Activated naive CD4-positive, alpha-beta T cell treated with anti-CD3 and anti-CD28 coated beads for 36 hours (primary cell): ENCODE results near the gene FSTL5. TPM values are rescaled to one million over a fixed set of nuclear protein-coding genes. Genes with fewer than 3 reads are reported as not detected.
"Not testable (repeated sequence)": the region's sequence is repeated elsewhere in the genome, so short reads cannot be mapped to it uniquely, and the experiment has no call there.

ENCODE experiments used
- CTCF ChIA-PET: fragments of 350-600 bp; sonication (Branson Sonifier 250); formaldehyde crosslinking; loops from one replicate; lab custom pipeline; 2021; ENCODE audit warnings: antibody characterized with exemption; lab: Charles Lee
- DNase-seq: peaks from one replicate; pipeline ENCODE4 v3.0.0-alpha.2; 2020
- H3K27ac Mint-ChIP-seq: one replicate; pipeline ENCODE4 v1.8.0; 2021; ENCODE audit warnings: mild to moderate bottlenecking, mixed read lengths
- H3K27me3 Mint-ChIP-seq: one replicate; pipeline ENCODE4 v1.8.0; 2021; ENCODE audit warnings: low read depth, mixed read lengths
- H3K36me3 Mint-ChIP-seq: one replicate; pipeline ENCODE4 v1.8.0; 2021; ENCODE audit warnings: low read depth, mixed read lengths
- H3K4me1 Mint-ChIP-seq: one replicate; pipeline ENCODE4 v1.8.0; 2021; ENCODE audit warnings: low read depth, mixed read lengths
- H3K4me3 Mint-ChIP-seq: one replicate; pipeline ENCODE4 v1.8.0; 2021; ENCODE audit warnings: mild to moderate bottlenecking, moderate library complexity, mixed read lengths
- H3K9me3 Mint-ChIP-seq: one replicate; pipeline ENCODE4 v1.8.0; 2021; ENCODE audit warnings: mixed read lengths
- intact Hi-C: fragments of 100-400 bp; cut with micrococcal nuclease; formaldehyde crosslinking; loops from one replicate; pipeline ENCODE4 v1.15.1; 2023
- total RNA-seq, 2 experiments: library from RNA; stranded (reverse); gene quantifications; one replicate each; pipeline ENCODE4 v1.2.3, GENCODE V29; 2021

The FSTL5 gene
- total RNA-seq: not detected

- no peaks in the 10 kb centered on the region for H3K36me3 Mint-ChIP-seq
- intact Hi-C loops: loop anchor here (10.0 kb wide), 1 partner anchor 909 kb away; no protein-coding TSS in a partner anchor
- H3K27ac Mint-ChIP-seq: no peak within 1 kb of the TSS
- H3K4me3 Mint-ChIP-seq: peak within 1 kb of the TSS; percentile 59
- H3K27me3 Mint-ChIP-seq: peaks cover 12% of the 10 kb centered on the region
- CTCF ChIA-PET: no interaction called here
- peaks cover 2% of the 10 kb centered on the region for H3K4me1 Mint-ChIP-seq
- peak; percentile 66 for DNase-seq
- no peaks in the 10 kb centered on the region for H3K9me3 Mint-ChIP-seq
Measured at GRCh38 chr4:162163892-162164759, at the start of gene FSTL5. FSTL5 (minus strand) TSS chr4:162164000; CDS start chr4:162111396, 52,604 bp downstream.

- no peaks in the 10 kb centered on the region for H3K27me3 Mint-ChIP-seq
Measured at GRCh38 chr4:162209706-162210105, 45.9 kb upstream of the FSTL5 start.

GRCh38 chr4:162203478-162203877, 39.7 kb upstream of the FSTL5 start:
- H3K36me3 Mint-ChIP-seq, intact Hi-C loops, H3K4me3 Mint-ChIP-seq, H3K9me3 Mint-ChIP-seq, H3K27ac Mint-ChIP-seq, DNase-seq, CTCF ChIA-PET, H3K4me1 Mint-ChIP-seq, H3K27me3 Mint-ChIP-seq: not testable (repeated sequence)

More at GRCh38 chr4:162209706-162210105, 45.9 kb upstream of the FSTL5 start:
- peaks cover 7% of the 10 kb centered on the region for H3K9me3 Mint-ChIP-seq
- H3K27ac Mint-ChIP-seq: no peak overlapping the region
- CTCF ChIA-PET: no interaction called here
- no peaks in the 10 kb centered on the region for H3K36me3 Mint-ChIP-seq
- intact Hi-C loops: no loop called here
- no peaks in the 10 kb centered on the region for H3K4me1 Mint-ChIP-seq
- DNase-seq: no peak
- no peak overlapping the region for H3K4me3 Mint-ChIP-seq

GRCh38 chr4:162201673-162202072, 37.9 kb upstream of the FSTL5 start:
- Mint-ChIP-seq H3K9me3 (peaks cover 2% of the 10 kb centered on the region), H3K27me3 (no peaks in the 10 kb centered on the region), H3K4me1 (no peaks in the 10 kb centered on the region), H3K27ac (no peak overlapping the region), H3K36me3 (no peaks in the 10 kb centered on the region), H3K4me3 (no peak overlapping the region)
- no peak for DNase-seq
- CTCF ChIA-PET: no interaction called here
- intact Hi-C loops: no loop called here

GRCh38 chr4:162170509-162170908, 6.7 kb upstream of the FSTL5 start:
- Mint-ChIP-seq H3K27me3 (no peaks in the 10 kb centered on the region), H3K36me3 (no peaks in the 10 kb centered on the region), H3K4me3 (no peak overlapping the region), H3K4me1 (no peaks in the 10 kb centered on the region), H3K9me3 (peaks cover 1% of the 10 kb centered on the region), H3K27ac (no peak overlapping the region)
- intact Hi-C loops: no loop called here
- no peak for DNase-seq
- CTCF ChIA-PET: no interaction called here

GRCh38 chr4:162164906-162165510, 1.2 kb upstream of the FSTL5 start:
- Mint-ChIP-seq H3K27me3 (peaks cover 12% of the 10 kb centered on the region), H3K36me3 (no peaks in the 10 kb centered on the region), H3K4me3 (no peak overlapping the region), H3K27ac (no peak overlapping the region), H3K9me3 (no peaks in the 10 kb centered on the region), H3K4me1 (peaks cover 2% of the 10 kb centered on the region)
- intact Hi-C loops: loop anchor here (10.0 kb wide), 1 partner anchor 910 kb away; no protein-coding TSS in a partner anchor
- no peak for DNase-seq
- CTCF ChIA-PET: no interaction called here

- Mint-ChIP-seq H3K9me3 (no peaks in the 10 kb centered on the region), H3K27me3 (peaks cover 12% of the 10 kb centered on the region), H3K36me3 (no peaks in the 10 kb centered on the region), H3K27ac (no peak overlapping the region), H3K4me3 (no peak overlapping the region), H3K4me1 (peaks cover 2% of the 10 kb centered on the region)
- CTCF ChIA-PET: no interaction called here
- DNase-seq: no peak
- intact Hi-C loops: loop anchor here (10.0 kb wide), 1 partner anchor 908 kb away; no protein-coding TSS in a partner anchor
Measured at GRCh38 chr4:162162672-162163071, 1.1 kb downstream of the FSTL5 start.

- intact Hi-C loops: no loop called here
- no peaks in the 10 kb centered on the region for H3K4me1 Mint-ChIP-seq
- no peaks in the 10 kb centered on the region for H3K27me3 Mint-ChIP-seq
- no peak overlapping the region for H3K4me3 Mint-ChIP-seq
- H3K36me3 Mint-ChIP-seq: no peaks in the 10 kb centered on the region
- H3K27ac Mint-ChIP-seq: no peak overlapping the region
- CTCF ChIA-PET: no interaction called here
- no peak for DNase-seq
- no peaks in the 10 kb centered on the region for H3K9me3 Mint-ChIP-seq
Measured at GRCh38 chr4:162157241-162157640, 6.6 kb downstream of the FSTL5 start.

- H3K4me1 Mint-ChIP-seq: no peaks in the 10 kb centered on the region
- DNase-seq: no peak
- H3K27me3 Mint-ChIP-seq: no peaks in the 10 kb centered on the region
- no peaks in the 10 kb centered on the region for H3K36me3 Mint-ChIP-seq
- intact Hi-C loops: no loop called here
- H3K27ac Mint-ChIP-seq: no peak overlapping the region
- no peak overlapping the region for H3K4me3 Mint-ChIP-seq
- no peaks in the 10 kb centered on the region for H3K9me3 Mint-ChIP-seq
- CTCF ChIA-PET: no interaction called here
Measured at GRCh38 chr4:162154862-162155540, 8.8 kb downstream of the FSTL5 start.

- no peaks in the 10 kb centered on the region for H3K9me3 Mint-ChIP-seq
- H3K27ac Mint-ChIP-seq: no peak overlapping the region
- H3K4me1 Mint-ChIP-seq: no peaks in the 10 kb centered on the region
- H3K4me3 Mint-ChIP-seq: no peak overlapping the region
- H3K36me3 Mint-ChIP-seq: no peaks in the 10 kb centered on the region
- no peaks in the 10 kb centered on the region for H3K27me3 Mint-ChIP-seq
- intact Hi-C loops: no loop called here
- DNase-seq: no peak
- CTCF ChIA-PET: no interaction called here
Measured at GRCh38 chr4:162151850-162152249, 11.9 kb downstream of the FSTL5 start.

GRCh38 chr4:162151386-162151785, 12.4 kb downstream of the FSTL5 start:
- CTCF ChIA-PET: no interaction called here
- Mint-ChIP-seq H3K9me3 (no peaks in the 10 kb centered on the region), H3K27me3 (no peaks in the 10 kb centered on the region), H3K27ac (no peak overlapping the region), H3K4me3 (no peak overlapping the region), H3K4me1 (no peaks in the 10 kb centered on the region), H3K36me3 (no peaks in the 10 kb centered on the region)
- intact Hi-C loops: no loop called here
- no peak for DNase-seq

- DNase-seq: no peak
- Mint-ChIP-seq H3K27ac (no peak overlapping the region), H3K27me3 (no peaks in the 10 kb centered on the region), H3K4me1 (no peaks in the 10 kb centered on the region), H3K4me3 (no peak overlapping the region), H3K9me3 (no peaks in the 10 kb centered on the region), H3K36me3 (no peaks in the 10 kb centered on the region)
- intact Hi-C loops: no loop called here
- CTCF ChIA-PET: no interaction called here
Measured at GRCh38 chr4:162149644-162150043, 14.2 kb downstream of the FSTL5 start.
